Sigmoid colon (tissue), 7 donors: ENCODE results near the gene TMEM204. TPM values are rescaled to one million over a fixed set of nuclear protein-coding genes. Genes with fewer than 3 reads are reported as not detected.
"Not testable (repeated sequence)": the region's sequence is repeated elsewhere in the genome, so short reads cannot be mapped to it uniquely, and the experiment has no call there.

Source experiments
- DNase-seq: peaks from one replicate; pipeline ENCODE4 v3.0.0-alpha.2; 2019
- H3K27ac ChIP-seq, 4 donors: fragments of 200-600 bp; sonication (generic); one replicate each; pipeline ENCODE4 v1.5.1; 2016 to 2019; ENCODE audit warnings: mild to moderate bottlenecking in 1 of 4
- H3K27me3 ChIP-seq, 3 donors: fragments of 200-600 bp; sonication (generic); one replicate each; pipeline ENCODE4 v1.5.1; 2019; ENCODE audit warnings: mild to moderate bottlenecking in 1 of 3
- H3K36me3 ChIP-seq, 4 donors: fragments of 200-600 bp; sonication (generic); one replicate each; pipeline ENCODE4 v1.5.1; 2016 to 2019
- H3K4me1 ChIP-seq, 4 donors: fragments of 200-600 bp; sonication (generic); one replicate each; pipeline ENCODE4 v1.5.1; 2017 to 2019
- H3K4me3 ChIP-seq, 4 donors: fragments of 200-600 bp; sonication (generic); one replicate each; pipeline ENCODE4 v1.5.1; 2017 to 2019; ENCODE audit warnings: mild to moderate bottlenecking in 2 of 4, moderate library complexity in 1 of 4
- H3K9me3 ChIP-seq, 4 donors: fragments of 200-600 bp in 3 of 4; sonication (generic) in 3 of 4; one replicate each; pipeline versions ENCODE4 v1.5.1 to v1.6.1; 2013 to 2019
- CTCF ChIP-seq, 4 experiments: fragments of 450-650 bp in 3 of 4; fragments of 200-600 bp in 1 of 4; IDR thresholded peaks; one replicate each; pipeline ENCODE4 v1.5.1; 2016 to 2019; ENCODE audit warnings: antibody characterized with exemption in 4 of 4, mild to moderate bottlenecking in 3 of 4, moderate library complexity in 2 of 4
- EP300 ChIP-seq, 4 donors: sonication (generic); formaldehyde crosslinking; IDR thresholded peaks; one replicate each; pipeline ENCODE4 v1.6.1; 2017; ENCODE audit warnings: antibody characterized with exemption in 4 of 4
- POLR2A ChIP-seq, 2 donors: fragments of 450-650 bp; IDR thresholded peaks; one replicate each; pipeline ENCODE4 v1.6.1; 2016; ENCODE audit warnings: antibody characterized with exemption in 2 of 2, mild to moderate bottlenecking in 2 of 2, moderate library complexity in 2 of 2
- POLR2AphosphoS5 ChIP-seq, 4 donors: sonication (generic); formaldehyde crosslinking; IDR thresholded peaks; one replicate each; pipeline ENCODE4 v1.6.1; 2017; ENCODE audit warnings: antibody characterized with exemption in 4 of 4
- WGBS, 2 donors: extraction: QIAGEN DNeasy Blood & Tissue Kit; methylation state at CpG; one replicate each; pipeline ENCODE4 v1.1.7; 2013; 5-methylcytosine and 5-hydroxymethylcytosine counted together
- intact Hi-C: fragments of 100-400 bp; cut with DNase I; formaldehyde crosslinking; loops from one replicate; pipeline ENCODE4 v1.15.1; 2023
- polyA plus RNA-seq, 3 donors: library from polyadenylated mRNA; stranded (reverse); fragments of 200-250 nt; gene quantifications; one replicate each; pipeline ENCODE4 v1.2.3, GENCODE V29; 2013
- total RNA-seq, 4 donors: library from RNA; depleted of rRNA; stranded (reverse); fragments of >200 nt; gene quantifications; one replicate each; pipeline ENCODE4 v1.1.0, GENCODE V29; 2016
- donor health status: healthy with polysubstance abuse.
- donor health status: Bipolar disorder and iron deficiency.
- donor health status: healthy.

TMEM204 gene
- total and polyA plus RNA-seq, 7 donors: 2.5 to 46.0 (median 38.0) TPM

GRCh38 chr16:1590366-1590765 lies 56.9 kb downstream of the TMEM204 start:
- no peak for DNase-seq
- H3K4me1 ChIP-seq: no peaks in the 10 kb centered on the region
- no peak for TF ChIP-seq CTCF (IDR thresholded peaks at IDR 0.05)
- TF ChIP-seq POLR2A (IDR thresholded peaks at IDR 0.05): no peak
- no peak for TF ChIP-seq POLR2AphosphoS5 (IDR thresholded peaks at IDR 0.05)
- TF ChIP-seq EP300 (IDR thresholded peaks at IDR 0.05): no peak
- H3K9me3 ChIP-seq: no peaks in the 10 kb centered on the region
- no peak overlapping the region for H3K4me3 ChIP-seq
- H3K27ac ChIP-seq: no peak overlapping the region
- H3K27me3 ChIP-seq: no peaks in the 10 kb centered on the region
- H3K36me3 ChIP-seq: peaks cover 6 to 74% (median 27%) of the 10 kb centered on the region in 4 donors
- 94 to 95% methylated on average over 6 of the region's 6 CpGs for WGBS, 2 donors
- intact Hi-C loops: no loop called here

GRCh38 chr16:1590930-1591705 lies 57.7 kb downstream of the TMEM204 start:
- Histone ChIP-seq H3K4me1 (no peaks in the 10 kb centered on the region), H3K27ac (no peak overlapping the region), H3K36me3 (peaks cover 6 to 70% (median 24%) of the 10 kb centered on the region in 4 donors), H3K4me3 (no peak overlapping the region), H3K27me3 (no peaks in the 10 kb centered on the region), H3K9me3 (no peaks in the 10 kb centered on the region)
- intact Hi-C loops: no loop called here
- WGBS, 2 donors: 93 to 96% methylated on average over 23 of the region's 23 CpGs
- no peak for TF ChIP-seq POLR2AphosphoS5 (IDR thresholded peaks at IDR 0.05)
- no peak for TF ChIP-seq CTCF (IDR thresholded peaks at IDR 0.05)
- no peak for TF ChIP-seq POLR2A (IDR thresholded peaks at IDR 0.05)
- TF ChIP-seq EP300 (IDR thresholded peaks at IDR 0.05): no peak
- DNase-seq: no peak

GRCh38 chr16:1592446-1592845 lies 59.0 kb downstream of the TMEM204 start:
- no peak overlapping the region for H3K27ac ChIP-seq
- DNase-seq: no peak
- no peaks in the 10 kb centered on the region for H3K27me3 ChIP-seq
- 93% methylated on average over 16 of the region's 16 CpGs for WGBS, 2 donors
- intact Hi-C loops: no loop called here
- no peak overlapping the region for H3K4me3 ChIP-seq
- peaks cover 0 to 65% (median 18%) of the 10 kb centered on the region in 4 donors for H3K36me3 ChIP-seq
- no peaks in the 10 kb centered on the region for H3K9me3 ChIP-seq
- no peak for TF ChIP-seq POLR2A (IDR thresholded peaks at IDR 0.05)
- TF ChIP-seq POLR2AphosphoS5 (IDR thresholded peaks at IDR 0.05): no peak
- TF ChIP-seq EP300 (IDR thresholded peaks at IDR 0.05): no peak
- TF ChIP-seq CTCF (IDR thresholded peaks at IDR 0.05): no peak
- H3K4me1 ChIP-seq: no peaks in the 10 kb centered on the region

- DNase-seq, H3K4me3 ChIP-seq, H3K9me3 ChIP-seq, H3K27me3 ChIP-seq, H3K4me1 ChIP-seq, H3K27ac ChIP-seq, intact Hi-C loops: not testable (repeated sequence)
- 87 to 93% methylated on average over 5 of the region's 5 CpGs for WGBS, 2 donors
- peaks cover 0 to 45% (median 8%) of the 10 kb centered on the region in 4 donors for H3K36me3 ChIP-seq
Observed at GRCh38 chr16:1595511-1595910, 62.0 kb downstream of the TMEM204 start.

- H3K36me3 ChIP-seq: peaks cover 0 to 47% (median 8%) of the 10 kb centered on the region in 4 donors
- no peak for TF ChIP-seq POLR2AphosphoS5 (IDR thresholded peaks at IDR 0.05)
Observed at GRCh38 chr16:1596516-1596915, 63.0 kb downstream of the TMEM204 start.

GRCh38 chr16:1597154-1597553 lies 63.7 kb downstream of the TMEM204 start:
- Histone ChIP-seq H3K9me3 (no peaks in the 10 kb centered on the region), H3K4me3 (no peak overlapping the region), H3K27ac (no peak overlapping the region), H3K4me1 (no peaks in the 10 kb centered on the region), H3K36me3 (peaks cover 0 to 47% (median 8%) of the 10 kb centered on the region in 4 donors), H3K27me3 (no peaks in the 10 kb centered on the region)
- TF ChIP-seq POLR2AphosphoS5 (IDR thresholded peaks at IDR 0.05) (no peak), POLR2A (IDR thresholded peaks at IDR 0.05) (no peak), EP300 (IDR thresholded peaks at IDR 0.05) (no peak), CTCF (IDR thresholded peaks at IDR 0.05) (no peak)
- DNase-seq: no peak
- WGBS, 2 donors: 92 to 93% methylated on average over 13 of the region's 13 CpGs
- intact Hi-C loops: no loop called here

More at GRCh38 chr16:1596516-1596915, 63.0 kb downstream of the TMEM204 start:
- H3K27me3 ChIP-seq: no peaks in the 10 kb centered on the region
- WGBS, 2 donors: 91 to 93% methylated on average over 12 of the region's 12 CpGs
- no peaks in the 10 kb centered on the region for H3K4me1 ChIP-seq
- no peak overlapping the region for H3K4me3 ChIP-seq
- no peak overlapping the region for H3K27ac ChIP-seq
- intact Hi-C loops: no loop called here
- DNase-seq: no peak
- no peaks in the 10 kb centered on the region for H3K9me3 ChIP-seq
